SK-N-MC (cell line): Measurements from ENCODE around the gene TMEFF2.

Experiments used
- DNase-seq: peaks from one replicate; pipeline ENCODE4 v3.0.0-alpha.2; 2011; ENCODE audit warnings: low read depth, low spot score
- H3K27ac ChIP-seq: fragments of 200-600 bp; sonication (generic); 2 replicates; pipeline ENCODE4 v1.5.1; 2016; ENCODE audit warnings: mixed run types
- H3K36me3 ChIP-seq: fragments of 200-600 bp; sonication (generic); 2 replicates; pipeline ENCODE4 v1.6.1; 2017; ENCODE audit warnings: antibody characterized with exemption, low read length, mixed read lengths; ENCODE audit not compliant: insufficient read depth
- H3K4me3 ChIP-seq: fragments of 200-600 bp; sonication (generic); 2 replicates; pipeline ENCODE4 v1.5.1; 2016
- H3K9ac ChIP-seq: fragments of 200-600 bp; sonication (generic); 2 replicates; pipeline ENCODE4 v1.8.0; 2017; ENCODE audit warnings: mixed run types, mixed read lengths; ENCODE audit not compliant: insufficient read length
- H3K9me3 ChIP-seq: fragments of 200-600 bp; sonication (generic); 2 replicates; pipeline ENCODE4 v1.6.1; 2017; ENCODE audit warnings: low read depth, mild to moderate bottlenecking, antibody characterized with exemption, low read length, moderate library complexity, mixed read lengths
- EZH2 ChIP-seq: fragments of 200-600 bp; sonication (generic); IDR thresholded peaks from one replicate; pipeline ENCODE4 v1.6.1; 2017; ENCODE audit warnings: antibody characterized with exemption
- FOXP2 ChIP-seq: optimal IDR thresholded peaks from 2 replicates; pipeline ENCODE3; 2011; ENCODE audit warnings: mild to moderate bottlenecking, moderate library complexity; ENCODE audit not compliant: insufficient read depth; ENCODE audit errors: extremely low read length, control extremely low read depth
- POLR2AphosphoS5 ChIP-seq: IDR thresholded peaks from 2 replicates; pipeline ENCODE4 v1.6.1; 2012; ENCODE audit warnings: mild to moderate bottlenecking, low read depth, low read length, borderline replicate concordance

The TMEFF2 gene

GRCh38 chr2:192162392-192163042 lies 32.2 kb downstream of the TMEFF2 start:
- H3K9ac ChIP-seq, result no peak overlapping the region
- TF ChIP-seq POLR2AphosphoS5 (no peak), EZH2 (no peak), FOXP2 (no peak)
- DNase-seq, result peak; percentile 74
- peak overlapping the region; percentile 63 for H3K27ac ChIP-seq
- peak overlapping the region; percentile 33; the same call in 1 of the 2 replicates for H3K4me3 ChIP-seq
- no peaks in the 10 kb centered on the region for H3K36me3 ChIP-seq
- H3K9me3 ChIP-seq, result no peaks in the 10 kb centered on the region

- no peak overlapping the region for H3K9ac ChIP-seq
- DNase-seq, result no peak
- H3K36me3 ChIP-seq, result no peaks in the 10 kb centered on the region
- TF ChIP-seq EZH2, result no peak
- no peak for TF ChIP-seq FOXP2
- TF ChIP-seq POLR2AphosphoS5, result no peak
- H3K27ac ChIP-seq, result peak overlapping the region; percentile 63
- peak overlapping the region; percentile 33; the same call in 1 of the 2 replicates for H3K4me3 ChIP-seq
- H3K9me3 ChIP-seq, result no peaks in the 10 kb centered on the region
Measured at GRCh38 chr2:192161656-192162290, 33.0 kb downstream of the TMEFF2 start.

- H3K4me3 ChIP-seq, result no peak overlapping the region
- no peaks in the 10 kb centered on the region for H3K9me3 ChIP-seq
- TF ChIP-seq EZH2 (no peak), FOXP2 (no peak), POLR2AphosphoS5 (no peak)
- no peak for DNase-seq
- H3K36me3 ChIP-seq, result no peaks in the 10 kb centered on the region
- no peak overlapping the region for H3K9ac ChIP-seq
- H3K27ac ChIP-seq, result no peak overlapping the region
Measured at GRCh38 chr2:192159736-192160135, 35.0 kb downstream of the TMEFF2 start.

GRCh38 chr2:192159208-192159607 lies 35.5 kb downstream of the TMEFF2 start:
- TF ChIP-seq EZH2 (no peak), FOXP2 (no peak), POLR2AphosphoS5 (no peak)
- H3K9me3 ChIP-seq, result no peaks in the 10 kb centered on the region
- no peak overlapping the region for H3K4me3 ChIP-seq

GRCh38 chr2:192157776-192158175 lies 37.0 kb downstream of the TMEFF2 start:
- DNase-seq, result no peak
- H3K4me3 ChIP-seq, result no peak overlapping the region
- H3K36me3 ChIP-seq, result no peaks in the 10 kb centered on the region
- H3K9me3 ChIP-seq, result no peaks in the 10 kb centered on the region
- H3K27ac ChIP-seq, result no peak overlapping the region
- H3K9ac ChIP-seq, result no peak overlapping the region
- TF ChIP-seq POLR2AphosphoS5, result no peak
- no peak for TF ChIP-seq EZH2
- TF ChIP-seq FOXP2, result no peak

More at GRCh38 chr2:192159208-192159607, 35.5 kb downstream of the TMEFF2 start:
- DNase-seq, result no peak
- Histone ChIP-seq H3K36me3 (no peaks in the 10 kb centered on the region), H3K27ac (no peak overlapping the region), H3K9ac (no peak overlapping the region)

- TF ChIP-seq FOXP2, result no peak
- no peak for TF ChIP-seq POLR2AphosphoS5
- TF ChIP-seq EZH2, result no peak
- no peak overlapping the region for H3K4me3 ChIP-seq
- DNase-seq, result no peak
- no peaks in the 10 kb centered on the region for H3K36me3 ChIP-seq
- H3K27ac ChIP-seq, result no peak overlapping the region
- no peak overlapping the region for H3K9ac ChIP-seq
- no peaks in the 10 kb centered on the region for H3K9me3 ChIP-seq
Measured at GRCh38 chr2:192155511-192156118, 39.1 kb downstream of the TMEFF2 start.

- TF ChIP-seq EZH2 (no peak), POLR2AphosphoS5 (no peak), FOXP2 (no peak)
- no peak overlapping the region for H3K4me3 ChIP-seq
- no peak overlapping the region for H3K9ac ChIP-seq
- no peaks in the 10 kb centered on the region; the same call in 1 of the 2 replicates for H3K36me3 ChIP-seq
- no peak overlapping the region for H3K27ac ChIP-seq
- H3K9me3 ChIP-seq, result no peaks in the 10 kb centered on the region
- DNase-seq, result no peak
Measured at GRCh38 chr2:192153561-192153960, 41.2 kb downstream of the TMEFF2 start.

GRCh38 chr2:192151853-192152252 lies 42.9 kb downstream of the TMEFF2 start:
- no peak for TF ChIP-seq FOXP2
- TF ChIP-seq POLR2AphosphoS5, result no peak
- TF ChIP-seq EZH2, result no peak
- H3K9ac ChIP-seq, result no peak overlapping the region
- no peak for DNase-seq
- H3K36me3 ChIP-seq, result no peaks in the 10 kb centered on the region; the same call in 1 of the 2 replicates
- H3K27ac ChIP-seq, result no peak overlapping the region
- no peak overlapping the region for H3K4me3 ChIP-seq
- no peaks in the 10 kb centered on the region for H3K9me3 ChIP-seq
